MG63 (cell line): ENCODE measurements around the gene MMP19. TPM values are rescaled to one million over a fixed set of nuclear protein-coding genes. Genes with fewer than 3 reads are reported as not detected.
"Not testable (repeated sequence)": the region's sequence is repeated elsewhere in the genome, so short reads cannot be mapped to it uniquely, and the experiment has no call there.

ENCODE experiments used
- DNase-seq: peaks from one replicate; pipeline ENCODE4 v3.0.0-alpha.2; 2020
- H3K27me3 ChIP-seq: fragments of 250-450 bp; sonication (Bioruptor Pico); 2 replicates; pipeline ENCODE4 v1.5.1; 2020; ENCODE audit warnings: mild to moderate bottlenecking, moderate library complexity
- H3K36me3 ChIP-seq: fragments of 250-450 bp; sonication (Bioruptor Pico); 2 replicates; pipeline ENCODE4 v1.5.1; 2020; ENCODE audit warnings: mild to moderate bottlenecking, moderate library complexity
- H3K4me3 ChIP-seq: fragments of 250-450 bp; sonication (Bioruptor Pico); 2 replicates; pipeline ENCODE4 v1.5.1; 2020; ENCODE audit warnings: mild to moderate bottlenecking, moderate library complexity
- H3K9me3 ChIP-seq: fragments of 250-450 bp; sonication (Bioruptor Pico); 2 replicates; pipeline ENCODE4 v1.5.1; 2020; ENCODE audit warnings: mild to moderate bottlenecking, moderate library complexity
- total RNA-seq: library from RNA; depleted of rRNA; stranded (reverse); fragments of >200 nt; shearing (Covaris generic); gene quantifications from 2 replicates; pipeline ENCODE4 v1.2.3, GENCODE V29; 2014; ENCODE audit warnings: low replicate concordance; rRNA removed

Gene MMP19, protein sequence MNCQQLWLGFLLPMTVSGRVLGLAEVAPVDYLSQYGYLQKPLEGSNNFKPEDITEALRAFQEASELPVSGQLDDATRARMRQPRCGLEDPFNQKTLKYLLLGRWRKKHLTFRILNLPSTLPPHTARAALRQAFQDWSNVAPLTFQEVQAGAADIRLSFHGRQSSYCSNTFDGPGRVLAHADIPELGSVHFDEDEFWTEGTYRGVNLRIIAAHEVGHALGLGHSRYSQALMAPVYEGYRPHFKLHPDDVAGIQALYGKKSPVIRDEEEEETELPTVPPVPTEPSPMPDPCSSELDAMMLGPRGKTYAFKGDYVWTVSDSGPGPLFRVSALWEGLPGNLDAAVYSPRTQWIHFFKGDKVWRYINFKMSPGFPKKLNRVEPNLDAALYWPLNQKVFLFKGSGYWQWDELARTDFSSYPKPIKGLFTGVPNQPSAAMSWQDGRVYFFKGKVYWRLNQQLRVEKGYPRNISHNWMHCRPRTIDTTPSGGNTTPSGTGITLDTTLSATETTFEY
- total RNA-seq: not detected in 2 replicates

DNA sequence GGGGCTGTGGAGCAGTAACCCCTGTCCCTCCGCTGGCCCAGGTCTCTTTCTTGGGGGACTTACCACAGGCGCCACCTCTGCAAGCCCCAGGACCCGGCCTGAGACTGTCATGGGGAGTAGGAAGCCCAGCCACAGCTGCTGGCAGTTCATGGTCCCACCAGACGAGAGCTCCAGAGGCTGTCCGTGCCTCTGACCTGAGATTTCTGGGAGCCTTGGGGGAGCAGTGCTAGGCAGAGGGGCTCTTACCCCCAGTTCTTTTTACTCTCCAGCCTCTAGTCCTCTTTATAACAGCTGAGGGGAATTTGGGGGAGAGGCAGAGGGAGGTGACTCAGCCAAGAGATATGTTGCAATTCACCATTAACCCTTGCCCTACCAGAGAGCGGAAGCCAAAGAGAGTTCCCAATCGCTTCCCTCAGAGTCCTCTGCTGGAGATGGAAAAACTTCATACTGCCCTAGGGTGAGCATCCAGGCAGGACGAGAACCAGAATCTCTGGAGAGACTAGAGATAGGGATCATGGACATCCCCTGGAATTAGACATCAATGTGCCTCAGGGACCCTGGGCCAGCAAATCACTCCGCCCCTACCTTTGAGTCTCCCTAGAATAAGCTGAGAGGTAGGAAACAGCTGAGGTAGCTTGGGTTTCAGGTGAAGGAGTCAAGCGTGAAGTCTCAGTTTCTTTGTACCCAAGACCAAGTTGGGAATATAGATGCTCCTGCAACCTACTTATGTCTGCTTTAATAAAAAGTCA, at the start of gene MMP19:
TSS of gene MMP19 (minus strand) at position 256 of the 749 bp plus-strand sequence. CDS start at position 150, 106 bp downstream.
- no peak for DNase-seq
- H3K9me3 ChIP-seq: no peaks in the 10 kb centered on the region
- H3K36me3 ChIP-seq: no peaks in the 10 kb centered on the region
- H3K27me3 ChIP-seq: no peaks in the 10 kb centered on the region
- H3K4me3 ChIP-seq: no peak within 1 kb of the TSS

DNA sequence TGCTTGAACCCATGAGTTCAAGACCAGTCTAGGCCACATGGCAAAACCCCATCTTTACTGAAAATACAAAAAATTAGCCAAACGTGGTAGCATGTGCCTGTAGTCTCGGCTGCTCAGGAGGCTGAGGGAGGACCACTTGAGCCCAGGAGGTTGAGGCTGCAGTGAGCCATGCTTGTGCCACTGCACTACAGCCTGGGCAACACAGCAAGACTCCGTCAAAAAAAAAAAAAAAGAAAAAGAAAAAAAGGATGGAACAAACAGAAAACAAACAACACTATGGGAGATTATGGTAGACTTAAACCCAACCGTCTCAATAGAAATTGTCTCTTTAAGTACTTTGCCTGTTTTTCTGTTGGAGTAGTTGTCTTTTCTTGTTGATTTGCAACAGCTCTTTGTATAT, 48.6 kb upstream of the MMP19 start:
- Histone ChIP-seq H3K9me3 (no peaks in the 10 kb centered on the region), H3K27me3 (no peaks in the 10 kb centered on the region), H3K4me3 (no peak overlapping the region), H3K36me3 (no peaks in the 10 kb centered on the region)
- DNase-seq: no peak

DNA sequence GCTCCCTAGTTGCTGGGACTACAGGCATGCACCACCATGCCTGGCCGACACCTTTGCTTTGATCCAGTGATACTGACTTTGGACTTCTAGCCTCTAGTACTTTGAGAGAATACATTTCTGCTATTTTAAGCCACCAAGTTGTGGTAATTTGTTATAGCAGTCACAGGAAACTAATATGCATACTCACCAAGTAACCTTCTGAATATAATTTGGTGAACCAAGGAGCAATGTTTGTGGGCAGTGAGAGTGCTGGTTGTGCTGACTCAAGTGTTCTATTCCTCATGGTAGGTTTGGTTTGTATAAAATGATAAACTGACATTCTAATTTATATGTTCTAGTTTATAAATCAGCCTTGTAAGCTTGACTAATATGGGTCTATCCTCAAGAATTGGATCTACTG, 42.4 kb upstream of the MMP19 start:
- Histone ChIP-seq H3K27me3 (no peaks in the 10 kb centered on the region), H3K9me3 (no peaks in the 10 kb centered on the region; the same call in 1 of the 2 replicates), H3K36me3 (no peaks in the 10 kb centered on the region), H3K4me3 (no peak overlapping the region)
- no peak for DNase-seq

DNA sequence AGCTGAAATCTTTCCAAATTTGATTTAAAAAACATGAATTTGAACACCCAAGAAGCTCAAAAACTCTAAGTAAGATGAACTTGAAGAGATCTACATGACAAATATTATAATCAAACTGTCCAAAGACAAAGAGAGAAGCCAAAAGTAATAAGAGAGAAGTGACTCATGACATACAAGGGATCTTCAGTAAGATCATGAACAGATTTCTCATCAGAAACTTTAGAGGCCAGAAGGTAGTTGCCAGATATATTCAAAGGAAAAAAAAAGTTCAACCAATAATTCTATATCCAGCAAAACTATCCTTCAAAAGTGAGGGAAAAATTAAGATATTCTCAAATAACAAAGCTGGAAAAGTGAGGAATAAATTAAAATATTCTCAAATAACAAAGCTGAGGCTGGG, 35.1 kb upstream of the MMP19 start:
- peaks cover 3% of the 10 kb centered on the region; the same call in 1 of the 2 replicates for H3K9me3 ChIP-seq
- H3K27me3 ChIP-seq: no peaks in the 10 kb centered on the region
- no peak overlapping the region for H3K4me3 ChIP-seq
- DNase-seq: no peak
- H3K36me3 ChIP-seq: no peaks in the 10 kb centered on the region

DNA sequence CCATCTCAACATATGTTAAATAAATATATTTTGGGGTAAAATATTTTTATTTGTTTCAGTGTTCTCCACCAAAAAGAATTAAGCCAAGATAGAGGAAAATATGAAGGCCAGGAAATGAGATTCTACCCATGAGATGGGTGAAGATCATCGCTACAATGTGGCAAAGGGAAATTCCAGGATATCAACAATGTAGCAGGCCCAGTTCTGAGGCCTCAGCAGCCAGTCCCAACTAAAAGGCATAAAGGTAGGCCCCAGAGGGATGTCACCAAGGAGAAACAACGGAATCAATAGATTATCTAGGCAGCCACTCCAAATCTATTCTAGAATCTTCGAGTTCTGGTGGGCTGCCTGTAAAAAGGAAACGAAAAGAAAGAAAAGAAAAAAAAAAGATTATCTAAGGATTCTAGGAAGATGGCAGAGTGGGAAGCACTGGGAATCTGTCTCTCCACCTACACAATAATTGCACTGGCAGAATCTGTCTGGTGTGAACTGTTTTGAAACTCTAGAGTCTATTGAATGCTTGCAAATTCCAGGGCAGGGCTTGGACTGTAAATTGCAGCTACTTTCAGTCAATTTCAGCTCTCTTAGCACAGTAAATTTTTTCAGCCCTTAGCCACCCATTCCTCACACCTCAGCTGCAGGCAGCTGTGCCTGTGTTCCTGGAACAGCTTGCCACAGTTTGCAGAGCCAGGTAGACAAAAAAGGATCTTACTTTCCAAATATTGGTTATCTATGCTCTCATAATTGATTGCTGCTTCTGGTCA, 33.1 kb upstream of the MMP19 start:
- H3K4me3 ChIP-seq: no peak overlapping the region
- DNase-seq: no peak
- no peaks in the 10 kb centered on the region for H3K36me3 ChIP-seq
- H3K9me3 ChIP-seq: peaks cover 3% of the 10 kb centered on the region; the same call in 1 of the 2 replicates
- H3K27me3 ChIP-seq: no peaks in the 10 kb centered on the region

DNA sequence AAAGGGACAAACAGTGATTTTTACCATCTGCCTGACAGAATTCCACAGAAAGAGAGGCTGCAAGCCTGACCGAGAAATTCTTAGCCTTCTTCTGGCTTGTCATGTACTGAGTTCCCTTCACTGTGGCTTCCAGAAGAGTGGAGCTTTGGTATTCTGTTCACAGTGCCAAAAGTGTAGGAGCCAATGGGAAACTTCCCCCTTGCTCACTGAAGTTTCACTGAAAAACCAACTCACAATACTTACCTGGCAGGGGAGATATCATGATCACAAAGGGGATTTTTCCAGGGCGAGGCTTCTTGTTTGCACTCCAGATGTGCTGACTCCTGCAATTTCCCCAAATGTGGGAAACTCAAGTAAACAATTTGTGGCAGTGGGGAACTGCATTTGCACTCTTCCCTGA, 31.7 kb upstream of the MMP19 start:
- DNase-seq: no peak
- Histone ChIP-seq H3K4me3 (no peak overlapping the region), H3K9me3 (0 out of 2 replicates have a peak, but pooled peaks cover 3% of the 10 kb centered on the region), H3K36me3 (no peaks in the 10 kb centered on the region), H3K27me3 (no peaks in the 10 kb centered on the region)

DNA sequence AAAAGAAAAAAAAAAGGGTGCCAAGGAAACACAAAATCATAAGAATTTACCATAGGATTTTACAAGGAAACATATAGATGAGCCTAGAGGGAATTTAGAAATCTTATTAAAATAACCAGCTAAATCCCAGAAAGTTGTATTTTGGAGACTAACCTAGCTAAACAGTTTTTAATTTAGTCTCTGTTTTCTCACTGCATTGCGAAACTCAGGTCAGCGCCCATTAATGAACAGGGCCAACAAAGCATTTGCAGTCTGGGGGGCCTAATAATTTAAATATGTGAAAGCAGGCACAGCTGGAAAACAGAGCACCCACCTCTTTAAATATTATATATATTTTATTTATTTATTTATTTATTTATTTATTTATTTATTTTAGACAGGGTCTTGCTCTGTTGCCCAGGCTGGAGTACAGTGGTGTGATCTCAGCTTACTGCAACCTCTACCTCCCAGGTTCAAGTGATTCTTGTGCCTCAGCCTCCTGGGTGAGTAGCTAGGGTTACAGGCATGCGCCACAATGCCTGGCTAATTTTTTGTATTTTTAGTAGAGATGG, 23.8 kb upstream of the MMP19 start:
- H3K36me3 ChIP-seq, H3K9me3 ChIP-seq, H3K27me3 ChIP-seq, DNase-seq, H3K4me3 ChIP-seq: not testable (repeated sequence)

DNA sequence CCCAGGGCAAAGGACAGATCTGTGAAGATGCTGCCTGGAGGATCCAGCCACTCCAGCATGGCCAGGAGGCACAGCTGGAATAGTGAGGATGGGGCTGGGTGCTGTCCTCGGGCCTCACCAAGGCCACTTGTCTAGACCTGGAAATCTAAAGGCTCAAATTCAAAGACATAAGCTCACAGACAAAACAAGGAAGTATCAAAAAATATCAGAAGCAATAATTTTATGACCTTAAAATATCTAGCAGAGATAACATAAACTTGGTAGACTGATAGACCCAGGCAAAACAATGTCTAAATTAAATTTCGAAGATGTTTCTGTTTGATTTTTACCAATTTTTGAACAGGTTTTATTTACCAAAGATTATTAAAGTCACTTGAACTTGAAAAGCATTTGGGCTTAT, 22.6 kb upstream of the MMP19 start:
- Histone ChIP-seq H3K4me3 (no peak overlapping the region), H3K9me3 (peaks cover 6% of the 10 kb centered on the region; the same call in 1 of the 2 replicates), H3K27me3 (no peaks in the 10 kb centered on the region), H3K36me3 (no peaks in the 10 kb centered on the region)
- no peak for DNase-seq

DNA sequence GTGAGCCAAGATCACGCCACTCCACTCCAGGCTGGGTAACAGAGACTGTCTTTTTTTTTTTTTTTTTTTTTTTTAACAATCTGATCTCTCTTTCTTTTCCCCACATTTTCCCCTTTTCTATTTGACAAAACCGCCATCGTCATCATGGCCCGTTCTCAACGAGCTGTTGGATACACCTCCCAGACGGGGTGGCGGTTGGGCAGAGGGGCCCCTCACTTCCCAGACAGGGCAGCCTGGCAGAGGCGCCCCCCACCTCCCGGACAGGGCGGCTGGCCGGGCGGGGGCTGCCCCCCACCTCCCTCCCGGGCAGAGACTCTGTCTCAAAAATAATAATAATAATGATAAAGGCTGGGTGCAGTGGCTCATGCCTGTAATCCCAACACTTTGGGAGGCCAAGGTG, 20.2 kb upstream of the MMP19 start:
- not testable (repeated sequence) for DNase-seq, H3K36me3 ChIP-seq, H3K9me3 ChIP-seq, H3K27me3 ChIP-seq, H3K4me3 ChIP-seq

DNA sequence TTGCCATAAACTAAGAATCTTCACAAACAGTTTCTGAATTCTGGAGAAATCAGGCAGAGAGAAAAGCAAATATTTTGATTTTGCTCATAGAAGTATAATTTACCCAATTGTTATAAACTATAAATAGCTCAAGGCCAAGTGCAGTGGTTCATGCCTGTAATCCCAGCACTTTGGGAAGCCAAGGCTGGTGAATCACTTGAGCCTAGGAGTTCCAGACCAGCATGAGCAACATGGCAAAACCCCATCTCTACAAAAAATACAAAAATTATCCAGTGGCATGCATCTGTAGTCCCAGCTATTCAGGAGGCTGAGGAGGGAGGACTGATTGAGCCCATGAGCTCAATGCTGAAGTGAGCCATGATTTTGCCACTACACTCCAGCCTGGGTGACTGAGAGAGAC, 19.6 kb upstream of the MMP19 start:
- no peak for DNase-seq
- Histone ChIP-seq H3K4me3 (no peak overlapping the region), H3K9me3 (peaks cover 6% of the 10 kb centered on the region; the same call in 1 of the 2 replicates), H3K36me3 (no peaks in the 10 kb centered on the region), H3K27me3 (no peaks in the 10 kb centered on the region)

DNA sequence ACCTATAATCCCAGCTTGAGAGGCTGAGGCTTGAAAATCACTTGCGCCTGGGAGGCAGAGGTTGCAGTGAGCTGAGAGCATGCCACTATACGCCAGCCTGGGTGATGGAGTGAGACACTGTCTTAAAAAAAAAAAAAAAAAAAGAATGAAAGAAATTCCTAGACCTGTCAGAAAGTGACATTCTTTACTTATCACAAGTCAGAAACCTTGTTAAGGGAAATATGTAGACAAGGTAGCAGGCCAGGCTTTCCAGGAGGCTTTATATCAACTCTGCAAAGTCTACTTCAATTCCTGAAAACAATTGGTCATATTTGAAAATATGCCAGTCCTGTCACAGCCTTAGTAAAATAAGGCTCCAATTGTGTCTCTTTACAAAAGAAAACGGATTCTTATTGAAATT, 19.1 kb upstream of the MMP19 start:
- DNase-seq: no peak
- Histone ChIP-seq H3K36me3 (no peaks in the 10 kb centered on the region), H3K4me3 (no peak overlapping the region), H3K27me3 (no peaks in the 10 kb centered on the region), H3K9me3 (peaks cover 6% of the 10 kb centered on the region; the same call in 1 of the 2 replicates)

DNA sequence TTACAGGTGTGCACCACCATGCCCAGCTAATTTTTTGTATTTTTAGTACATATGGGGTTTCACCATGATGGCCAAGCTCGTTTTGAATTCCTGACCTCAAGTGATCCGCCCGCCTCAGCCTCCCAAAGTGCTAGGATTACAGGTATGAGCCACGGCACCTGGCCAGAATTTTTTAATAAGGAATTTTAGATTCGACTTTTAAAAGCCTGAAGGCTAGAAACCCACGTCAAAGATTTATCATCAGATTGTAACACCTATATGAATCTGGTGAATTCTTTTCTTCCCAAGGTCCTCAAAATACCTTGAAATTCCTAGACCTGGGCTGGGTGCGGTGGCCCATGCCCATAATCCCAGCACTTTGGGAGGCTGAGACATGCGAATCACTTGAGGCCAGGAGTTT, 18.7 kb upstream of the MMP19 start:
- no peak overlapping the region for H3K4me3 ChIP-seq
- peaks cover 6% of the 10 kb centered on the region; the same call in 1 of the 2 replicates for H3K9me3 ChIP-seq
- H3K27me3 ChIP-seq: no peaks in the 10 kb centered on the region
- no peaks in the 10 kb centered on the region for H3K36me3 ChIP-seq
- no peak for DNase-seq

DNA sequence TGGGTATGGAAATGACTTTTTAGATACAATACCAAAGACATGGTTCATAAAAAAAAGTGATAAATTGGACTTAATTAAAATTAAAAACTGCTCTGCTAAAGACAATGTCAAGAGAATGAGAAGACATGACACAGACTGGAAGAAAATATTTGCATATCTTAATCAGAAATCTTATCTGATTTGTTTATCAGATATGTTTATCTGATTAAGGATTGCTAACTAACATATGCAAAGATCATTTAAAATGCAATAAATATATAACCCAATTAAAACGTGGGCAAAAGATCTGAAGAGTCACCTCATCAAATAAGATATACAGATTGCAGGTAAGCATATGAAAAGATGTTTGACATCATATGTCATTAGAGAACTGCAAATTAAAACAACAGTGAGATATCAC, 10.0 kb upstream of the MMP19 start:
- no peaks in the 10 kb centered on the region for H3K27me3 ChIP-seq
- H3K36me3 ChIP-seq: no peaks in the 10 kb centered on the region
- no peaks in the 10 kb centered on the region for H3K9me3 ChIP-seq
- H3K4me3 ChIP-seq: no peak overlapping the region
- no peak for DNase-seq

DNA sequence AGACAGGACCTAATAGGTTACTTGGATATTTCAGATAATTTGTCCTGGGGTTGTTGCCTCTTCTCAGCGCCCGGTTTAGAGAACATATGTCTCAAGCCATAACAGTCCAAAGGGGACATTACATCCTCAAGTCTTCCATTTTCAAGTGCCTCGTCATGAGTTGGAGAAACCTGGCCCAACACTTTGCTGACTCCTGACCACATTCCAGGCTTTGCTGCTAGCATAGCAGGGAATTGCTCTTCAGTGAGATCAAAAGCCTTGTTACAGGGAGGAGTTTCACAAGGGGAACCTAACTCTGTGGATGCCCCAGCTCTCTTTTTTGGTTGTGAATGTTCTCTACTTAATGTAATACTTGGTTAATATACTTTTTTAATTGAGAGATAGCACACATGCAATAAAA, 8.2 kb upstream of the MMP19 start:
- H3K4me3 ChIP-seq: no peak overlapping the region
- H3K27me3 ChIP-seq: no peaks in the 10 kb centered on the region
- no peak for DNase-seq
- no peaks in the 10 kb centered on the region for H3K9me3 ChIP-seq
- H3K36me3 ChIP-seq: no peaks in the 10 kb centered on the region

DNA sequence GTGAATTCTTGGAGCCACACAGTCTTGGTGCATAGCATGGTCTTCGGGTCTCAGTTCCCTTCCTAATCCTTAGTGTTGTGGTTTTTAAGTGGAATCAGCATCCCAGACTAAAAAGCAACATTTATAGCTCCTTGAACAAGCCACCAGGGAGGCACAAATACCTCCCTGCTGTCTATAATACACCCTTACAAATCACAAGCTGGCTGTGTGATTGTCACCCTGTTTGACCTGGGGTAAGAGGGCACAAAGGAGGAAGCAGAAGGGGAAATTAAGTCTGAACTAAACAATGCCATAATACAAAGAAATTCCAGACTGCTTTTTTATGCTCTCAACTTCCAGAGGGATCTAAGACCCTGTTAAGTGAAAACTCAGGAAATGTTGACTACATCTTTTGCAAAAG, 7.7 kb upstream of the MMP19 start:
- Histone ChIP-seq H3K36me3 (no peaks in the 10 kb centered on the region), H3K27me3 (no peaks in the 10 kb centered on the region), H3K9me3 (no peaks in the 10 kb centered on the region), H3K4me3 (no peak overlapping the region)
- no peak for DNase-seq

DNA sequence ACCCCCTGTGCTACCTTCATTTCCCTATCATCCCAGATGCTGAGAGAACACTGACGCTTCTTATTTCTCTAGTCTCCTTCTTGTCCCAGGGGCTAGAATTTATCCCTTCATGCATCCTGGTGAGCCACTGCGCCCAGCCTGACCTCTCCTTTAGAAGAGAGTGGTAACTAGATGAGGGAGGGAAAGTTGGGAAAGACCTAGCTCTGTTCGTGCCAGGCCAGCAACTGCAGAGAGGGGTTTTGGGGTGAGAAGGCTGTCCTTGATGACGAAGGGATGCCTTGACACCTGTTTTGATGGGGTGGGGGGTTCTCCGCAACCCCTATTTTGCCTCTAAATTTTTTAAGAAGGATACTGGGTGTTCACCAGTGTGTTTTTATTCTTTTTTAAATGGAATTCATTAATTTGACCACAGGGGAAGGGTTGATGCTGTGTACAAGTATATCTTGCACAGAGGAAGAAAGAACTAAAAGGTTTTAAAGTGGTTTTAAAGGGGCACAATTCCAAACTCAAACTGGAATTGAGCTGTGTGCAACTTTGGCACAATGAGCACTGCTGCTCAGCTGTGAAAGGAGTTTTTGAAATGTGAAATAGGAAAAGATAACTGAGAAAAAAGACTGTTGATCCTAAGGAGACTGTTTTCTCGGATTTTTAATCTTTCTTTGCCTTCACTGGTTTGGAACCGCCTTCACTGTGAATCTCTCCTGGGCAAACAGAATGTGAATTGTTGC, 7.0 kb upstream of the MMP19 start:
- no peaks in the 10 kb centered on the region for H3K27me3 ChIP-seq
- no peaks in the 10 kb centered on the region for H3K9me3 ChIP-seq
- no peaks in the 10 kb centered on the region for H3K36me3 ChIP-seq
- no peak for DNase-seq
- no peak overlapping the region for H3K4me3 ChIP-seq
